ENCODE results near the gene LOXHD1. TPM values are rescaled to one million over a fixed set of nuclear protein-coding genes. Genes with fewer than 3 reads are reported as not detected.

Gene LOXHD1
- total RNA-seq, 1 donor from 2014 or later, result 0.23 TPM

DNA sequence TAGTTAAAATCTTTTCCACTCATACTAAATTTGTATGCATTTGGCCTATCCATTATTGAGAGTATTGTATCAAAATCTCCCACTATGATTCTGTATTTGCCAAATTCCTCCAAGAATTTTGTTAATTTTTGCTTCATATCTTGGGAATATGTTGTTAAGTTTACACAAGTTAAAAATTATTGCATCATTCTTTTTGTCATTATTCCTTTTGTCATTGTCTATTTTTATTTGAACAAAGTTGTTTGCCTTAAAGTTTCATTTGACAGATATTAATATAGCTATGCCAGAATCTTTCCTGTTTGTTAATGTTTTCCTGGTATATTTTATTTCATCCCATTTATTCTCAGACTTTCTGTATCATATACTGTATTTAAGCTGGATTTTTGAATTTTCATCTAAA is 41.3 kb downstream of the LOXHD1 start:
- Mint-ChIP-seq H3K4me1 (ENCODE audit: unreplicated experiment) (no peaks in the 10 kb centered on the region), H3K36me3 (ENCODE audit: low read depth, unreplicated experiment) (no peaks in the 10 kb centered on the region), H3K27me3 (ENCODE audit: unreplicated experiment) (peaks cover 3% of the 10 kb centered on the region), H3K27ac (ENCODE audit: unreplicated experiment) (no peak overlapping the region), H3K4me3 (ENCODE audit: unreplicated experiment) (no peak overlapping the region), H3K9me3 (ENCODE audit: unreplicated experiment) (no peaks in the 10 kb centered on the region)
- TF ChIP-seq, protein P1, sequence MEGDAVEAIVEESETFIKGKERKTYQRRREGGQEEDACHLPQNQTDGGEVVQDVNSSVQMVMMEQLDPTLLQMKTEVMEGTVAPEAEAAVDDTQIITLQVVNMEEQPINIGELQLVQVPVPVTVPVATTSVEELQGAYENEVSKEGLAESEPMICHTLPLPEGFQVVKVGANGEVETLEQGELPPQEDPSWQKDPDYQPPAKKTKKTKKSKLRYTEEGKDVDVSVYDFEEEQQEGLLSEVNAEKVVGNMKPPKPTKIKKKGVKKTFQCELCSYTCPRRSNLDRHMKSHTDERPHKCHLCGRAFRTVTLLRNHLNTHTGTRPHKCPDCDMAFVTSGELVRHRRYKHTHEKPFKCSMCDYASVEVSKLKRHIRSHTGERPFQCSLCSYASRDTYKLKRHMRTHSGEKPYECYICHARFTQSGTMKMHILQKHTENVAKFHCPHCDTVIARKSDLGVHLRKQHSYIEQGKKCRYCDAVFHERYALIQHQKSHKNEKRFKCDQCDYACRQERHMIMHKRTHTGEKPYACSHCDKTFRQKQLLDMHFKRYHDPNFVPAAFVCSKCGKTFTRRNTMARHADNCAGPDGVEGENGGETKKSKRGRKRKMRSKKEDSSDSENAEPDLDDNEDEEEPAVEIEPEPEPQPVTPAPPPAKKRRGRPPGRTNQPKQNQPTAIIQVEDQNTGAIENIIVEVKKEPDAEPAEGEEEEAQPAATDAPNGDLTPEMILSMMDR (IDR thresholded peaks at IDR 0.05; ENCODE audit: unreplicated experiment), result no peak
- DNase-seq (ENCODE audit: low spot score), result no peak

DNA sequence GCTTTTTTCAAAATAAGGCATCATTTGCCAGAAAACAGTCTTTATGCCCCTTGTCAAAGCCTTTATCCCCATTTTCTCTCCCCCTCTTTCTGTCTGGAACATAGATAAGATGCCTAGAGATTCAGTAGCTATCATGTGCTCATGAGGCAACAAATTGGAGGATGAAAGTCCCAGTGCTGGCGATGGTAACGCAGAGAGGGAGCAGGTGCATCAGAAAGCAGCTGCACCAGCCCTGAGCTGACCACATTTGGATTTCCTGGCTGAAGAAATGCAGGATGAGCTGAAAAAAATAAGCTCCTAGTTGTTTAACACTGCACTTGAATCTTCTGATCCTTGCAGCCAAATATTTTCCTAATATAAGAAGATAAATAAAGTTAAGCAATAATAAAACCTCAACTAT is 48.0 kb downstream of the LOXHD1 start:
- TF ChIP-seq, protein P1 (IDR thresholded peaks at IDR 0.05; ENCODE audit: unreplicated experiment), result no peak
- Mint-ChIP-seq H3K4me1 (ENCODE audit: unreplicated experiment) (no peaks in the 10 kb centered on the region), H3K36me3 (ENCODE audit: low read depth, unreplicated experiment) (no peaks in the 10 kb centered on the region), H3K27ac (ENCODE audit: unreplicated experiment) (no peak overlapping the region), H3K4me3 (ENCODE audit: unreplicated experiment) (no peak overlapping the region), H3K9me3 (ENCODE audit: unreplicated experiment) (no peaks in the 10 kb centered on the region), H3K27me3 (ENCODE audit: unreplicated experiment) (peaks cover 1% of the 10 kb centered on the region)
- no peak for DNase-seq (ENCODE audit: low spot score)

DNA sequence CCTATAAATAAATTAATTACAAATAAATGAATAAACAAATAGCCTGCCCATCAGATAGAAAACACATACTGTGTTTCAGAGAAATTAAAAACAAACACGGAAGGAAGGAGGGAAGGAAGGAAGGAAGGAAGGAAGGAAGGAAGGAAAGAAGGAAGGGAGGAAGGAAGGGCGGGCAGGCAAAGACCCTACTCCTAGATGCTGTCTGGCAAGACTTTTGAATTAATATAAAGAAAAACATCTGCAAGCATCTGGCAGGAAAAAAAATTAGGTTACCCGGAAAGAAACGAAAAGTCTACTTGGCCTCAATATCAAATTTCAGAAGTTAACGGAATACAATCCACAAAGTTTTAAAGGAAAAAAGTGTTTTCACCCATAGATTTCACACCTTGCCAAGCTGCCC is 49.1 kb downstream of the LOXHD1 start:
- Mint-ChIP-seq H3K4me1 (ENCODE audit: unreplicated experiment) (no peaks in the 10 kb centered on the region), H3K27me3 (ENCODE audit: unreplicated experiment) (peaks cover 1% of the 10 kb centered on the region), H3K27ac (ENCODE audit: unreplicated experiment) (no peak overlapping the region), H3K4me3 (ENCODE audit: unreplicated experiment) (no peak overlapping the region), H3K9me3 (ENCODE audit: unreplicated experiment) (no peaks in the 10 kb centered on the region), H3K36me3 (ENCODE audit: low read depth, unreplicated experiment) (no peaks in the 10 kb centered on the region)
- TF ChIP-seq, protein P1 (IDR thresholded peaks at IDR 0.05; ENCODE audit: unreplicated experiment), result no peak
- DNase-seq (ENCODE audit: low spot score), result no peak

DNA sequence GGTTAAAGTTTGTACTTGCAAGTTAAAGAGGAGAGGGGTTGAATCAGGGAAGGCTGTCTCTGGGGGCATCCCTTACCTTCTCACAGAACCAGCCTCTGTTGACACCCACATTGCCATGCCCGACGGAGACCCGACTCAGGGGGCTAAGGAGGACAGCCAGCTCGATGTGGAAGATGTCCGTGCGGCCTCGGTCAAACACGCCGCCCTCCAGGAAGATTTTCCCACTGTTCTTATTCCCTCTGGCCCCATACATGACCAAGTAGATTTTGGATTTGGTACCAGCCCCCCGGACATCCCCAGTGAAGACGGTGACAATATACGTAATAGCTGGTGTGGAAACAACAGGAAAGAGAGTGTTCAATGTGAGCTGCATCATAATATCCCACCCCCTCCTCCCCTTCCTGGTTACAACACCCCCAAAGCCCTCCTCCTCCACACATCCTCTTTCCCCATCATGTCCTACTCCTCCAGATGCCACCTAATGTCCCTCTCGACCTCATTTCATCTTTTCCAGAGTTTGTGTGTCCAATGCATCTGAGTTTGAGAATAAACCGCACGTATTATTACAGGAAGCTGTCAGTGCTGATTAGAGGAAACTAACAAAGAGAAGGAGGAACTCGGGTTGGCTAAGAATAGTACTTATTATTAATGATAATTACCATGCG is 55.7 kb downstream of the LOXHD1 start:
- no peaks in the 10 kb centered on the region for H3K27me3 Mint-ChIP-seq (ENCODE audit: unreplicated experiment)
- peaks cover 5% of the 10 kb centered on the region for H3K4me1 Mint-ChIP-seq (ENCODE audit: unreplicated experiment)
- H3K27ac Mint-ChIP-seq (ENCODE audit: unreplicated experiment), result no peak overlapping the region
- no peaks in the 10 kb centered on the region for H3K36me3 Mint-ChIP-seq (ENCODE audit: low read depth, unreplicated experiment)
- DNase-seq (ENCODE audit: low spot score), result no peak
- H3K9me3 Mint-ChIP-seq (ENCODE audit: unreplicated experiment), result no peaks in the 10 kb centered on the region
- no peak overlapping the region for H3K4me3 Mint-ChIP-seq (ENCODE audit: unreplicated experiment)
- TF ChIP-seq, protein P1 (IDR thresholded peaks at IDR 0.05; ENCODE audit: unreplicated experiment), result no peak

DNA sequence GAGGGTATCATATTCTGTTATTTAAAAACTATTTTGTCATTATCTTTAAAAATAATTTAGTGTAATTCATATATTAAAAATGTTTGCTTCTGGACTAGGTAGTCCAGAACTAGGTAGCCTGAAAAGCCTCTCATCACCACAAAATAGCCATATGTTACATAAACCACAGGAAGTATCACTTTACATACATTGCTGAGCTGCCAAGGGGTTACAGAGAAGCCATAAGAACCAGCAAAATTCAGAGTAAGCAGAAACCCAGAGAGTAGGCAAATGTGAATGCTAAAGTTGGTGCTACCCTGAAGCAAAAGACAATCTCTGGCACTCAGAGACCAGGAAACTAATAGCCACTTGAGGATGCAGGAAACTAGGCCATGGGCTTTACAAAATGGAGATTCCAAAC is 60.9 kb downstream of the LOXHD1 start:
- DNase-seq (ENCODE audit: low spot score), result no peak
- no peaks in the 10 kb centered on the region for H3K36me3 Mint-ChIP-seq (ENCODE audit: low read depth, unreplicated experiment)
- H3K27me3 Mint-ChIP-seq (ENCODE audit: unreplicated experiment), result no peaks in the 10 kb centered on the region
- H3K27ac Mint-ChIP-seq (ENCODE audit: unreplicated experiment), result peak overlapping the region; percentile 80
- peaks cover 31% of the 10 kb centered on the region for H3K4me1 Mint-ChIP-seq (ENCODE audit: unreplicated experiment)
- TF ChIP-seq, protein P1 (IDR thresholded peaks at IDR 0.05; ENCODE audit: unreplicated experiment), result no peak
- H3K9me3 Mint-ChIP-seq (ENCODE audit: unreplicated experiment), result no peaks in the 10 kb centered on the region
- no peak overlapping the region for H3K4me3 Mint-ChIP-seq (ENCODE audit: unreplicated experiment)
